Hippocampal formation (tissue), 2 donors: ENCODE measurements around the gene SNRNP25.
"Not testable (repeated sequence)": the region's sequence is repeated elsewhere in the genome, so short reads cannot be mapped to it uniquely, and the experiment has no call there.

ENCODE experiments used
- DNase-seq, 2 donors: peaks; one replicate each; lab custom pipeline; 2025; lab: John Stamatoyannopoulos, UW

SNRNP25 gene

DNA sequence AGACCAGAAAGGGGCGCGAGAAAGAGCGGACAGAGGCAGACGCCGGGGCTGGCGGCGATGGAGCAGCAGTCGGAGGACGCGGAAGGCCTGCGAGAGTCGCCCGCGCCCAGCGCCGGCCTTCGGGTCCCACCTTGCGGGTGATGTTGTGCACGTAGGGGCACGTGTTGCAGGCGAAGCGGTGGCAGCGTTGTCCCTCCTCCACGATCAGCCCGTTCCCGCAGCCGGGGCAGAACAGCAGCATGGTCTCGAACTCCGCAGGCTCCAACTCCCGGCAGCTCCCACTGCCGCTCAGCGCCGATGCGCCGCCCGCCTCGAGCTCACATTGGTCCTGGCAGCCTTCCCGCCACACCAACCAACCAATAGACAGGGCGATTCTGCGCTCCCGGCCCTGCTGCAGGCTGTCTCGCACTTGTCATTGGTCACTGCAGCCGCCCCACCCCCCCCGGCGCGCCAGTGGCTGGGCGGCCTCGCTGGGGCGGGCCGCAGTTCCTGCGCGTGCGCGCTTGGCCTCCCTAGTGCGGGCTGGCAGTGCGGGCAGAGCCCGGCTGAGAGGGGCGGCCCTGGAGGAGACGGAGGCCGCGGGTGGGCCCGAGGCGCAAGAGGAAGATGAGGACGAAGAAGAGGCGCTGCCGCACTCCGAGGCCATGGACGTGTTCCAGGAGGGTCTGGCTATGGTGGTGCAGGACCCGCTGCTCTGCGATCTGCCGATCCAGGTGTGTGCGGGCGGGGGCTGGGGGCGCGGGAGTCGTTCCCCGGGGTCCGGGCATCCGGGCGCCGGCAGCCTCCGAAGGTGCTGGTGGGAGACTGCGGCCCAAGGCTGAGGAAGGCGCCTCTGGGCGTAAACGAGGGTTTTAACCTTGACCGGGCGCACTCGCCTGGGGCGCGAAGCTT lies at the start of gene SNRNP25, which contains the start of gene POLR3K:
Gene SNRNP25, plus strand, starts transcription at position 483 of the 891 bp plus-strand sequence. Its CDS starts 189 bp downstream, at position 672.
Gene POLR3K, minus strand, starts transcription at position 263 of the 891 bp plus-strand sequence. Its CDS starts 22 bp downstream, at position 241.
- peak; percentile 95 to 99 for DNase-seq

- DNase-seq: no peak
These were observed 43.5 kb upstream of the SNRNP25 start for GRCh38 chr16:9903-10665.

DNA sequence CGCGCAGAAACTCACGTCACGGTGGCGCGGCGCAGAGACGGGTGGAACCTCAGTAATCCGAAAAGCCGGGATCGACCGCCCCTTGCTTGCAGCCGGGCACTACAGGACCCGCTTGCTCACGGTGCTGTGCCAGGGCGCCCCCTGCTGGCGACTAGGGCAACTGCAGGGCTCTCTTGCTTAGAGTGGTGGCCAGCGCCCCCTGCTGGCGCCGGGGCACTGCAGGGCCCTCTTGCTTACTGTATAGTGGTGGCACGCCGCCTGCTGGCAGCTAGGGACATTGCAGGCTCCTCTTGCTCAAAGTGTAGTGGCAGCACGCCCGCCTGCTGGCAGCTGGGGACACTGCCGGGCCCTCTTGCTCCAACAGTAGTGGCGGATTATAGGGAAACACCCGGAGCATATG lies 42.9 kb upstream of the SNRNP25 start:
- peak in 1 of 2 donors; percentile 36 for DNase-seq

DNA sequence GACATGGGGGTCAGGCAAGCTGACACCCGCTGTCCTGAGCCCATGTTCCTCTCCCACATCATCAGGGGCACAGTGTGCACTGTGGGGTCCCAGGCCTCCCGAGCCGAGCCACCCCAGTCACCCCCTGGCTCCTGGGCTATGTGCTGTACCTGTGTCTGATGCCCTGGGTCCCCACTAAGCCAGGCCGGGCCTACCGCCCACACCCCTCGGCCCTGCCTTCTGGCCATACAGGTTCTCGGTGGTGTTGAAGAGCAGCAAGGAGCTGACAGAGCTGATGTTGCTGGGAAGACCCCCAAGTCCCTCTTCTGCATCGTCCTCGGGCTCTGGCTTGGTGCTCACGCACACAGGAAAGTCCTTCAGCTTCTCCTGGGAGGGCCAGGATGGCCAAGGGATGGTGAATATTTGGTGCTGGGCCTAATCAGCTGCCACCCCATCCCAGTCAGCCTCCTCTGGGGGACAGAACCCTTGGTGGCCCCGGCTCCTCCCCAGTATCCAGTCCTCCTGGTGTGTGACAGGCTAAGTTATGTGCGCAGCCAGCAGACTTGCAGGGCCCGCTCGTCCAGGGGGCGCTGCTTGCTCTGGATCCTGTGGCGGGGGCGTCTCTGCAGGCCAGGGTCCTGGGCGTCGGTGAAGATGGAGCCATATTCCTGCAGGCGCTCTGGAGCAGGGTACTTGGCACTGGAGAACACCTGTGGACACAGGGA lies 36.4 kb upstream of the SNRNP25 start:
- DNase-seq: not testable (repeated sequence)

DNA sequence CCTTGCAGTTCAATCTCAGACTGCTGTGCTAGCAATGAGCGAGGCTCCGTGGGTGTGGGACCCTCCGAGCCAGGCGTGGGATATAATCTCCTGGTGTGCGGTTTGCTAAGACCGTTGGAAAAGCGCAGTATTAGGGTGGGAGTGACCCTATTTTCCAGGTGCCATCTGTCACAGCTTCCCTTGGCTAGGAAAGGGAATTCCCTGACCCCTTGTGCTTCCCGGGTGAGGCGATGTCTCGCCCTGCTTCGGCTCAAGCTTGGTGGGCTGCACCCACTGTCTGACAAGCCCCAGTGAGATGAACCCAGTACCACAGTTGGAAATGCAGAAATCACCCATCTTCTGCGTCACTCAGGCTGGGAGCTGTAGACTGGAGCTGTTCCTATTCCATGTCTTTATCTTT lies 32.7 kb upstream of the SNRNP25 start:
- DNase-seq: not testable (repeated sequence)

GRCh38 chr16:24151-24550 lies 29.5 kb upstream of the SNRNP25 start:
- not testable (repeated sequence) for DNase-seq

DNA sequence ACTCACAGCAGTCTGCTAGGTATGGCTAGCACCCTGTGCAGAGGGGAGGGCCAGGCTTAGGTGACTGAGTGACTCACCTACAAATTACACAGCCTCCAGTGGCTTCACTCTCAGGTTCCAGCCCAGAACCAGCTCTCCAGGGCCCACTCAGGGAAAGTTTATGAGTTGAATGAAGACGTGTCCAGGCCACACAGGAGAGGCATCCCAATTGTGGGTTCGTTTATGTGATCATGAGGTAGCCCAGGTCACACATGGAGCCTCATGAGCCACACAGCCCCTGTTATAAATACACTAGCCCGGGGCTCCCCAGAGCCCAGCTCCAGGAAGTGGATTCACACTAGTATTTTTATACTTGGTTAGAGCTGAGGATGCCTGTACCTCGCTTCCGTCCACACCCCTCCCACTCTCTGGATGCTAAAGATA lies 27.7 kb upstream of the SNRNP25 start:
- not testable (repeated sequence) for DNase-seq

- DNase-seq: not testable (repeated sequence)
These were observed 23.0 kb upstream of the SNRNP25 start for GRCh38 chr16:30627-31026.

DNA sequence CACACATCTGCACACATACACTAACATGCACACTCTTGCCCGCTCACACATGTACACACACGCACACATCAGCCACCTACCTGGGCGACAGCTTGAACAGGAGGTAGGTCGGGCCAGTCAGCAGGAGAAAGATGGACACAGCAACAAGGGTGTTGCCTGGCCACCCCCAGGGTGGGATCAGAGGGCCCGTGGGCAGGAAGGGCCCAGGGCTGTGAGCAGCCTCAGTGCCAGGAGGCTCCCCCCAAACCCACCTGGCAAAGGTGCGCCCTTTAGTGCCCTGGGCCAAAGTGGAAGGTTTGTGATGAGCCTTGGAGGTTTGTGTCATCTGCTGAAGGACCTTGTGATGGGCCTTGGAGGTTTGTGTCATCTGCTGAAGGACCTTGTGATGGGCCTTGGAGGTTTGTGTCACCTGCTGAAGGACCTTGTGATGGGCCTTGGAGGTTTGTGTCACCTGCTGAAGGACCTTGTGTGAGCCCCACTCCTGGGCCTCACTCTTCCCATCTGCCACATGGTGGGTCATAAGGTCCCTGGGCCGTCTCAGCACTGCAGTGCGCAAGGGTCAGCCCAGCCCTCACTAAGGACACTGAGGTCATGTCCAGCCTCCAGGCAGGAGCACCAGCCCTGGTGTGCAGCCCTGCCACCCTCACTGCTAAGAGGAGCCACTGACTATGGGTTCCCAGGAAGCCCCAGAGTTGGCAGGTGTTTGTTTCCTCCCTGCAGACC lies 20.3 kb upstream of the SNRNP25 start:
- DNase-seq: not testable (repeated sequence)

DNA sequence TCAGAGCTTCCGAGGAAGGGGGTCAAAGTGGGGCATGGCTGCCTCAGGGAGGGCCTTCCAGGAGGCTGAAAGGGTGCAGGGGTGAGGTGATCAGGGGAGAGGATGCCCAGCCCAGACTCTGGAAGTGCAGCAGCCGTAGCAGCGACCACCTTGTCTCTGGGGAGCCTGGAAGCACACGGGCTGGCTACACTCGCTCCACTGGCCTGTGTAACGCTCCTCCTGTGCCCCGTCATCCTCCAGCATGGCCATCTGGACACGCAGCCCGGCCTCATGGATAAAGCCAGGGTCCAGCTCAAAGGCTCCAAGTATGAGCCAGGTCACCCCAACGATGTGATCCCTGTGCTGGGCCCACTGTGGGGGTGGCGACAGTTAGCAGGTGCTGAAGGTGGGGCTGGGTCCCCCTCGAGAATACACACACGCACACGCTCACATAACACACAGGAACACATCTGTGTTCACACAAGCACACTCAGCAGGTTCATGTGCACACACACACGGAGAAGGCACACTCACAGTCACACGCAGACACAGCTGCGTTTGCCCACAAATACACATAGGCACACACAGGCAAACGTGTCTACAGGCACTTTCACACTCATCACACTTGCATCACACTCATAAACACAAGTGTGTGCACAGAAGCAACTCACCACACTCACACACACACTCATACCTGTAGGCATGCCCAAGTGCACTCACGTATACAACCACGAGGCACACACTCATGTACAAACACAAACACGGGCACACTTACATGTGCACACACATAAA lies 19.6 kb upstream of the SNRNP25 start:
- DNase-seq: no peak

DNA sequence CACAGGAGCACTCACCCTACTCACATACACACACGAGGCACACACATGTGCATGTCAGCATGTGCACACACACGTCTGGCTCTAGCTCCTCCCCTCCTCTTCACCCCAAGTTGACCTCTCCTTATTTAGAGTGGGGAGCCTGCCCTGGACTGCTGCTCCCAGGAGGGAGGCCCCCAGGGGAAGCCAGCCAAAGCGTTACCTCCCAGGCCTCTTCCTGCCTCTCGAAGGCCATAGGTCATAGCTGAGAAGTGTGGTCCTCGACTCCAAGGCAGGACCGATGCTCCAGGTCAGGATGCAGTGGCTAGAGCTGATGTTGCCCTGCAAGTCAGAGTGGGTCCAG lies 19.0 kb upstream of the SNRNP25 start:
- DNase-seq: no peak

DNA sequence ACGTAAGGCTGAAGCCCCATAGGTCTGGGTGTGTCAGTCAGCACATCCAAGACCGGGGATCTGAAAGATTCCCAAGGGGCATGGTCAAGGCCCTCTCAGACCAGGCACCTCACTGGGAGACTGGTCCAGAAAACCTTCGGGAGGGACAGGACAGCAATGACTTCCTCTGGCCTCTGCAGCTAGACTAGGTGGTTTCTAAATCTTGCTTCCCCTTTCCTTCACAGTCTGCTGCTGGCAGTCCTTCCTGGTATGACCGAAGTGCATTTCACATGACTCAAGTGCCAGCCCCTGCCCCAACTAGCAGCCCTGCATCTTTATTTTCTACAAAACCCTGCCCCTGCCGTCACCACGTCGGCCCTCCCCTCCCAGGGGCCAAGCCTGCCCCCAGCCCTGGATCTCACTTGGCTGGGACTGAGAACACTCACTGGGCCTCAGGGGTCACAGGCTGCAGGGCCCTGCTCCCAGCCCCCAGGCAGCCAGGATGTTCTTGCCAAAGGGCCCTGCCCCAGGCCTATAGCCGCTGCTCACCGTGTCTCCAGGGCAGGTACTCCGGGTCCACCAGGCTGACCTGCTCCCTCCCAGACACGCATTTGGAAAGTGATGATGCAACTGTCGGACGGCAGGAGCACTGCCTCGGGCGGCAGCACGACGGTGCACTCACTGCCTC lies 18.5 kb upstream of the SNRNP25 start:
- no peak for DNase-seq

DNA sequence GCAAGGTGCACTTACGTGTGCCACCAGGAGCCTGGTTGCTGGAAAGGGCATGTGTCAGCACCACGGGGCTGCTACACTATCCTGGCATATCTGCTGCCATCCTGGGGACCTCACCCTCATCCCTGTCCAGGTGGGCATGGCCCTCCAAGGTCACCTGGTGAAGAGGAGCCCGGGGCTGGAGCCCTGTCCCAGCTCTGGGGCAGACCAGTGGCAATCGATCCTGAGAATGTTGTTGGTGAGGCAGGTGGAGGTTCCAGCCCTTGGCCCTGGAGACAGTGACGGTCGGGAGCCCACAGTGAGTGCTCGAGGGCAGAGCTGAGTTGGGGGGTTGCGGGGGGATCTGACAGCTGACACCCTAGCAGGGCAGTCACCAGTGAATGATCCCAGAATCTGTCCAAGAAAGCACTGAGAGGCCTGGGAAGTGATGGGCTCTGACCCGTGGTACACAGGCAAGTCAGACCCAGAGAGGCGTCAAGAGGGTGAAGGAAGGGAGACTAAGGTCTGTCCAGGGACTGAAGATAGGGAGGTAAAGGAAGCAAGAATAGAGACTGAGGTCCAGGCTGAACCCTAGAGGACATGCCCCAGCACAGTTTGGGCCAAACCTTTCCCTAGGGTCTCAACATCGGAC lies 17.8 kb upstream of the SNRNP25 start:
- DNase-seq: no peak

- DNase-seq: no peak
These were observed 17.2 kb upstream of the SNRNP25 start for GRCh38 chr16:36336-36984.

- DNase-seq: no peak
These were observed 16.1 kb upstream of the SNRNP25 start for GRCh38 chr16:37511-37910.

- DNase-seq: not testable (repeated sequence)
These were observed 15.4 kb upstream of the SNRNP25 start for GRCh38 chr16:38206-38605.

- no peak for DNase-seq
These were observed 14.4 kb upstream of the SNRNP25 start for GRCh38 chr16:38941-39892.
